HCT116 (cell line): ENCODE results near the gene ZNF143. TPM values are rescaled to one million over a fixed set of nuclear protein-coding genes. Genes with fewer than 3 reads are reported as not detected.

Source experiments
- ATAC-seq: fragments of 200-7000 bp; cut with Tn5 transposase; 2 replicates; pipeline ENCODE4 v1.9.1; 2020; ENCODE audit warnings: mild to moderate bottlenecking, moderate library complexity
- BruUV-seq: library from RNA; stranded (reverse); fragments of 400-500 nt; replicated peaks from 2 replicates; lab custom pipeline; 2021; lab: Mats Ljungman, UMichigan
- CTCF ChIA-PET: fragments of 300-600 bp; sonication (Branson Sonifier 250); formaldehyde crosslinking; loops from one replicate; lab custom pipeline; 2021; ENCODE audit warnings: antibody characterized with exemption; lab: Charles Lee
- POLR2A ChIA-PET: fragments of 300-600, 350-600 bp; sonication (Branson Sonifier 250); formaldehyde crosslinking; loops from one replicate; lab custom pipeline; 2021; ENCODE audit warnings: antibody characterized with exemption; lab: Charles Lee
- RAD21 ChIA-PET, 2 experiments: fragments of 300-600 bp; sonication (Branson Sonifier 250); formaldehyde crosslinking; loops; one replicate each; lab custom pipeline; 2023; ENCODE audit warnings: low total read pairs in 2 of 2; ENCODE audit not compliant: uncharacterized antibody in 2 of 2, unreplicated experiment in 2 of 2, low non-redundant PET in 1 of 2; lab: Charles Lee
- DNase-seq: peaks from one replicate; pipeline ENCODE4 v3.0.0-alpha.2; 2010; ENCODE audit warnings: low read depth, low spot score
- H2AFZ ChIP-seq: fragments of 200-600 bp; shearing (Covaris generic), sonication (generic); 2 replicates; pipeline ENCODE4 v1.6.1; 2017; ENCODE audit warnings: low read depth, mixed run types, mixed read lengths, antibody characterized with exemption, low read length; ENCODE audit not compliant: poor library complexity, severe bottlenecking
- H3K27ac ChIP-seq: 2 replicates; pipeline ENCODE4 v1.5.1; 2012; ENCODE audit warnings: low read depth, low read length
- H3K27me3 ChIP-seq: fragments of 200-600 bp; sonication (generic); 2 replicates; pipeline ENCODE4 v1.6.1; 2016; ENCODE audit warnings: mixed run types, low read length, mixed read lengths; ENCODE audit not compliant: insufficient read depth
- H3K36me3 ChIP-seq, 2 experiments: fragments of 200-500 bp in 1 of 2; fragments of 200-600 bp in 1 of 2; sonication (Bioruptor generic) in 1 of 2; sonication (generic) in 1 of 2; 2 replicates each; pipeline versions ENCODE4 v1.5.1 to v1.6.1; 2014 to 2016; ENCODE audit warnings: low read length in 2 of 2, inconsistent platforms in 1 of 2, mixed read lengths in 1 of 2, mixed run types in 1 of 2; ENCODE audit not compliant: insufficient read depth in 2 of 2, control insufficient read depth in 1 of 2
- H3K4me1 ChIP-seq, 2 experiments: fragments of 200-600 bp in 1 of 2; sonication (generic) in 1 of 2; 2 replicates each; pipeline versions ENCODE4 v1.5.1 to v1.6.1; 2012 to 2017; ENCODE audit warnings: low read length in 2 of 2, inconsistent platforms in 1 of 2, mild to moderate bottlenecking in 1 of 2, mixed read lengths in 1 of 2, mixed run types in 1 of 2, moderate library complexity in 1 of 2; ENCODE audit not compliant: insufficient read depth in 2 of 2, control insufficient read depth in 1 of 2
- H3K4me2 ChIP-seq: fragments of 200-600 bp; sonication (generic); 2 replicates; pipeline ENCODE4 v1.6.1; 2017; ENCODE audit warnings: mixed run types, low read length, mixed read lengths
- H3K4me3 ChIP-seq, 2 experiments: fragments of 200-600 bp in 1 of 2; sonication (generic) in 1 of 2; replicated peaks in 1 of 2; 2 replicates each; pipeline ENCODE4 v1.5.1; 2011 to 2016; ENCODE audit warnings: low read length in 2 of 2, control low read depth in 1 of 2, low read depth in 1 of 2, mild to moderate bottlenecking in 1 of 2, mixed read lengths in 1 of 2, mixed run types in 1 of 2
- H3K79me2 ChIP-seq: fragments of 200-600 bp; sonication (generic); 2 replicates; pipeline ENCODE4 v1.6.1; 2017; ENCODE audit warnings: mild to moderate bottlenecking, mixed run types, low read length, moderate library complexity, mixed read lengths; ENCODE audit not compliant: insufficient read depth
- H3K9ac ChIP-seq: fragments of 200-600 bp; sonication (generic); 2 replicates; pipeline ENCODE4 v1.6.1; 2016; ENCODE audit warnings: low read length, mixed read lengths
- H3K9me2 ChIP-seq: fragments of 200-600 bp; sonication (generic), shearing (Covaris generic); 2 replicates; pipeline ENCODE4 v1.6.1; 2017; ENCODE audit warnings: mixed run types, mild to moderate bottlenecking, moderate library complexity; ENCODE audit not compliant: insufficient read depth
- H3K9me3 ChIP-seq, 2 experiments: fragments of 200-500 bp in 1 of 2; fragments of 200-600 bp in 1 of 2; sonication (Bioruptor generic) in 1 of 2; sonication (generic) in 1 of 2; 2 replicates each; pipeline ENCODE4 v1.6.1; 2014 to 2017; ENCODE audit warnings: low read length in 2 of 2, mixed read lengths in 2 of 2, inconsistent platforms in 1 of 2, low read depth in 1 of 2, mild to moderate bottlenecking in 1 of 2, mixed run types in 1 of 2, moderate library complexity in 1 of 2; ENCODE audit not compliant: control insufficient read depth in 1 of 2, insufficient read depth in 1 of 2
- H4K20me1 ChIP-seq: fragments of 200-600 bp; sonication (generic), shearing (Covaris generic); 2 replicates; pipeline ENCODE4 v1.6.1; 2017; ENCODE audit warnings: mixed run types, mild to moderate bottlenecking, moderate library complexity; ENCODE audit not compliant: insufficient read depth
- ATF3 ChIP-seq: IDR thresholded peaks from 2 replicates; pipeline ENCODE4 v1.6.1; 2012
- CBX3 ChIP-seq: IDR thresholded peaks from 2 replicates; pipeline ENCODE4 v1.6.1; 2012; ENCODE audit warnings: low read depth
- CTCF ChIP-seq, 3 experiments: fragments of 200-600 bp in 1 of 3; sonication (generic) in 1 of 3; IDR thresholded peaks in 2 of 3; conservative IDR thresholded peaks in 1 of 3; 2 replicates each; pipeline ENCODE4 v1.5.1; 2012 to 2017; ENCODE audit warnings: low read depth in 2 of 3, low read length in 2 of 3, antibody characterized with exemption in 1 of 3, borderline replicate concordance in 1 of 3, control low read depth in 1 of 3, mild to moderate bottlenecking in 1 of 3, mixed read lengths in 1 of 3, mixed run types in 1 of 3, moderate library complexity in 1 of 3; ENCODE audit not compliant: insufficient read depth in 1 of 3
- EGR1 ChIP-seq: IDR thresholded peaks from 2 replicates; pipeline ENCODE4 v1.6.1; 2012; ENCODE audit warnings: low read depth
- ELF1 ChIP-seq: IDR thresholded peaks from 2 replicates; pipeline ENCODE4 v1.6.1; 2012; ENCODE audit warnings: low read depth, borderline replicate concordance
- EZH2 ChIP-seq: fragments of 200-600 bp; sonication (generic); IDR thresholded peaks from 2 replicates; pipeline ENCODE4 v1.6.1; 2017; ENCODE audit warnings: antibody characterized with exemption, mixed run types
- FOSL1 ChIP-seq: IDR thresholded peaks from 2 replicates; pipeline ENCODE4 v1.6.1; 2012; ENCODE audit warnings: low read depth
- JUND ChIP-seq: IDR thresholded peaks from 2 replicates; pipeline ENCODE4 v1.6.1; 2012
- MAX ChIP-seq: IDR thresholded peaks from 2 replicates; pipeline ENCODE4 v1.6.1; 2012
- POLR2A ChIP-seq: IDR thresholded peaks from 2 replicates; pipeline ENCODE4 v1.7.0; 2011; ENCODE audit warnings: borderline replicate concordance; ENCODE audit not compliant: insufficient read depth, insufficient read length; ENCODE audit errors: extremely low read depth
- REST ChIP-seq: IDR thresholded peaks from 2 replicates; pipeline ENCODE4 v1.6.1; 2012; ENCODE audit warnings: low read depth
- SP1 ChIP-seq: IDR thresholded peaks from 2 replicates; pipeline ENCODE4 v1.6.1; 2012; ENCODE audit warnings: low read depth
- SRF ChIP-seq: IDR thresholded peaks from 2 replicates; pipeline ENCODE4 v1.6.1; 2012; ENCODE audit warnings: low read depth
- TCF7L2 ChIP-seq: IDR thresholded peaks from 2 replicates; pipeline ENCODE4 v1.7.0; 2011; ENCODE audit warnings: borderline replicate concordance, inconsistent platforms; ENCODE audit not compliant: insufficient read depth, insufficient read length; ENCODE audit errors: extremely low read depth
- ZBTB33 ChIP-seq: IDR thresholded peaks from 2 replicates; pipeline ENCODE4 v1.6.1; 2011; ENCODE audit warnings: mild to moderate bottlenecking, low read length, moderate library complexity; ENCODE audit not compliant: insufficient replicate concordance; ENCODE audit errors: extremely low read depth
- ZNF274 ChIP-seq: fragments of 200-500 bp; sonication (Bioruptor generic); IDR thresholded peaks from 2 replicates; pipeline ENCODE4 v1.6.1; 2014; ENCODE audit warnings: mild to moderate bottlenecking, low read depth, low read length, inconsistent platforms
- intact Hi-C: fragments of 100-400 bp; cut with micrococcal nuclease; formaldehyde crosslinking; loops from 2 replicates; pipeline ENCODE4 v1.10.0; 2022
- total RNA-seq: library from RNA; stranded (reverse); gene quantifications from one replicate; pipeline ENCODE4 v1.2.1, GENCODE V29; 2021; ENCODE audit not compliant: unreplicated experiment

ZNF143 gene
- total RNA-seq, 1 experiment from 2014 or later = 27.5 TPM

- peaks cover 0 to 5% of the 10 kb centered on the region in 2 experiments; a peak in 1 of 4 replicates for H3K4me1 ChIP-seq
- ChIA-PET POLR2A (interaction anchor here (1.0 kb wide), 1 partner anchor 46 kb away, joined by 6 read pairs; the partner anchor contains the start of gene ZNF143), RAD21 (interaction anchor here (1.0 to 1.5 kb wide), 5 partner anchors 230 to 492 kb away, joined by 3 to 9 read pairs (median 6); no protein-coding TSS in a partner anchor), CTCF (interaction anchor here (0.5 to 3.1 kb wide), 25 partner anchors 9 to 681 kb away, joined by 3 to 46 read pairs (median 4); partner anchors contain the start of genes DENND5A, IPO7, TMEM9B and WEE1)
- DNase-seq = no peak
- H3K27ac ChIP-seq = no peak overlapping the region
- no peak for ATAC-seq
- no peaks in the 10 kb centered on the region for H3K9me2 ChIP-seq
- H3K4me3 ChIP-seq = no peak overlapping the region
- BruUV-seq = no TSS peak
- no peaks in the 10 kb centered on the region for H4K20me1 ChIP-seq
- H3K9me3 ChIP-seq = no peaks in the 10 kb centered on the region
- H3K36me3 ChIP-seq = peaks cover under 1 to 9% of the 10 kb centered on the region in 2 experiments; a peak in 3 of 4 replicates
- H3K79me2 ChIP-seq = no peaks in the 10 kb centered on the region
- no peak overlapping the region for H2AFZ ChIP-seq
- no peak overlapping the region for H3K9ac ChIP-seq
- H3K27me3 ChIP-seq = no peaks in the 10 kb centered on the region
- no peak overlapping the region for H3K4me2 ChIP-seq
- intact Hi-C loops = loop anchor here (2.0 to 5.0 kb wide), 3 partner anchors 230 to 595 kb away; partner anchors contain the start of gene AKIP1
- TF ChIP-seq SRF (no peak), POLR2A (no peak), TCF7L2 (no peak), EGR1 (no peak), ZNF274 (no peak), ELF1 (no peak), REST (no peak), MAX (no peak), CBX3 (no peak), ATF3 (no peak), SP1 (no peak), EZH2 (no peak), ZBTB33 (no peak), JUND (no peak), FOSL1 (no peak), CTCF (IDR thresholded peaks at IDR 0.05 in 2 of 3, conservative IDR thresholded peaks at IDR 0.05 in 1 of 3; ENCODE audit: borderline replicate concordance in 1 of 3, insufficient read depth in 1 of 3, low read depth in 2 of 3, low read length in 2 of 3) (no peak)
These were observed 46.4 kb downstream of the ZNF143 start for GRCh38 chr11:9507277-9507580.
